K562 (cell line): ENCODE data around the gene DCTN2. TPM values are rescaled to one million over a fixed set of nuclear protein-coding genes. Genes with fewer than 3 reads are reported as not detected.

Source experiments
- E2F3 ChIP-seq: fragments of 250-450 bp; sonication (Bioruptor Pico); IDR thresholded peaks from 2 replicates; pipeline ENCODE4 v1.4.0; 2020; ENCODE audit warnings: mild to moderate bottlenecking
- FOSL1 ChIP-seq: fragments of 200-800 bp; sonication (Bioruptor generic); conservative IDR thresholded peaks from 2 replicates; pipeline ENCODE4 v1.6.1; 2016; ENCODE audit warnings: missing genetic modification characterization, missing compliant biosample characterization
- IRF2 ChIP-seq: sonication (generic); formaldehyde crosslinking; IDR thresholded peaks from 2 replicates; pipeline ENCODE4 v1.8.1; 2022; ENCODE audit warnings: mild to moderate bottlenecking, missing genetic modification reagents
- PRPF4 ChIP-seq: fragments of 200-400 bp; formaldehyde crosslinking; IDR thresholded peaks from one replicate; pipeline ENCODE4 v1.6.1; 2017; ENCODE audit warnings: low read length, low read depth, mild to moderate bottlenecking; ENCODE audit not compliant: insufficient read depth, poor library complexity, severe bottlenecking
- SMARCA5 ChIP-seq: fragments of 450-650 bp; IDR thresholded peaks from 2 replicates; pipeline ENCODE4 v1.6.1; 2016
- TCFL5 ChIP-seq: fragments of 250-450 bp; sonication (Bioruptor Pico); conservative IDR thresholded peaks from 2 replicates; pipeline ENCODE4 v1.6.1; 2021; ENCODE audit warnings: mild to moderate bottlenecking, moderate library complexity, matching md5 sums
- USF1 ChIP-seq: sonication (generic); formaldehyde crosslinking; IDR thresholded peaks from 2 replicates; pipeline ENCODE4 v1.9.0; 2022; ENCODE audit warnings: mild to moderate bottlenecking, missing genetic modification reagents
- ZBED1 ChIP-seq: IDR thresholded peaks from 2 replicates; pipeline ENCODE4 v1.6.1; 2014
- ZBTB8A ChIP-seq: fragments of 450-650 bp; IDR thresholded peaks from 2 replicates; pipeline ENCODE4 v1.6.1; 2018; ENCODE audit warnings: mild to moderate bottlenecking, moderate library complexity; ENCODE audit not compliant: partially characterized antibody
- ZNF23 ChIP-seq: fragments of 250-450 bp; sonication (Bioruptor Pico); IDR thresholded peaks from 2 replicates; pipeline ENCODE4 v1.4.0; 2020; ENCODE audit warnings: mild to moderate bottlenecking
- ZNF316 ChIP-seq: fragments of 450-650 bp; IDR thresholded peaks from 2 replicates; pipeline ENCODE4 v1.6.1; 2016
- ZNF668 ChIP-seq: fragments of 250-450 bp; sonication (Bioruptor Pico); IDR thresholded peaks from 2 replicates; pipeline ENCODE4 v1.8.0; 2022; ENCODE audit warnings: mild to moderate bottlenecking, inconsistent platforms
- polyA plus RNA-seq, 8 experiments: library from polyadenylated mRNA; depleted of rRNA in 4 of 8; stranded (reverse) in 5 of 8; unstranded in 3 of 8; fragments of >200 nt; fragmentation: Nextera tagmentation in 2 of 8; fragmentation: Illumina TruSeq in 1 of 8; extraction: Ambion mirVana in 2 of 8; extraction: Trizol in 1 of 8; gene quantifications; 2 replicates each; pipeline versions ENCODE4 v1.2.1 to v1.2.3, GENCODE V29; 2011 to 2014; ENCODE audit warnings: inconsistent platforms in 1 of 8, missing spikeins in 1 of 8
- total RNA-seq, 7 experiments: library from RNA; depleted of rRNA in 6 of 7; stranded (reverse); fragments of >200 nt in 6 of 7; fragmentation: Illumina TruSeq in 2 of 7; extraction: Trizol in 2 of 7; gene quantifications; 2 replicates each; pipeline versions ENCODE4 v1.2.1 to v1.2.3, GENCODE V29; 2011 to 2021; ENCODE audit warnings: low replicate concordance in 1 of 7
- TF ChIP-seq, protein P1 (sequence below): sonication (generic); formaldehyde crosslinking; IDR thresholded peaks from 2 replicates; pipeline ENCODE4 v1.8.0; 2023; ENCODE audit warnings: missing genetic modification reagents, mild to moderate bottlenecking, borderline replicate concordance
- TF ChIP-seq, protein P2 (sequence below): sonication (generic); formaldehyde crosslinking; IDR thresholded peaks from 2 replicates; pipeline ENCODE4 v1.4.0; 2020; ENCODE audit warnings: mild to moderate bottlenecking, missing genetic modification reagents
- TF ChIP-seq, protein P3 (sequence below), 2 experiments: fragments of 450-650 bp; IDR thresholded peaks; 2 replicates each; pipeline ENCODE4 v1.6.1; 2018; ENCODE audit warnings: mild to moderate bottlenecking in 2 of 2, low read depth in 1 of 2; ENCODE audit not compliant: partially characterized antibody in 2 of 2

DCTN2 gene
- total and polyA plus RNA-seq, 9 of the 15 experiments (the other 6 are each of a cell fraction or from before 2014, with no cell fraction given) = 43.6 to 270 (median 125) TPM

- TF ChIP-seq, protein P1, sequence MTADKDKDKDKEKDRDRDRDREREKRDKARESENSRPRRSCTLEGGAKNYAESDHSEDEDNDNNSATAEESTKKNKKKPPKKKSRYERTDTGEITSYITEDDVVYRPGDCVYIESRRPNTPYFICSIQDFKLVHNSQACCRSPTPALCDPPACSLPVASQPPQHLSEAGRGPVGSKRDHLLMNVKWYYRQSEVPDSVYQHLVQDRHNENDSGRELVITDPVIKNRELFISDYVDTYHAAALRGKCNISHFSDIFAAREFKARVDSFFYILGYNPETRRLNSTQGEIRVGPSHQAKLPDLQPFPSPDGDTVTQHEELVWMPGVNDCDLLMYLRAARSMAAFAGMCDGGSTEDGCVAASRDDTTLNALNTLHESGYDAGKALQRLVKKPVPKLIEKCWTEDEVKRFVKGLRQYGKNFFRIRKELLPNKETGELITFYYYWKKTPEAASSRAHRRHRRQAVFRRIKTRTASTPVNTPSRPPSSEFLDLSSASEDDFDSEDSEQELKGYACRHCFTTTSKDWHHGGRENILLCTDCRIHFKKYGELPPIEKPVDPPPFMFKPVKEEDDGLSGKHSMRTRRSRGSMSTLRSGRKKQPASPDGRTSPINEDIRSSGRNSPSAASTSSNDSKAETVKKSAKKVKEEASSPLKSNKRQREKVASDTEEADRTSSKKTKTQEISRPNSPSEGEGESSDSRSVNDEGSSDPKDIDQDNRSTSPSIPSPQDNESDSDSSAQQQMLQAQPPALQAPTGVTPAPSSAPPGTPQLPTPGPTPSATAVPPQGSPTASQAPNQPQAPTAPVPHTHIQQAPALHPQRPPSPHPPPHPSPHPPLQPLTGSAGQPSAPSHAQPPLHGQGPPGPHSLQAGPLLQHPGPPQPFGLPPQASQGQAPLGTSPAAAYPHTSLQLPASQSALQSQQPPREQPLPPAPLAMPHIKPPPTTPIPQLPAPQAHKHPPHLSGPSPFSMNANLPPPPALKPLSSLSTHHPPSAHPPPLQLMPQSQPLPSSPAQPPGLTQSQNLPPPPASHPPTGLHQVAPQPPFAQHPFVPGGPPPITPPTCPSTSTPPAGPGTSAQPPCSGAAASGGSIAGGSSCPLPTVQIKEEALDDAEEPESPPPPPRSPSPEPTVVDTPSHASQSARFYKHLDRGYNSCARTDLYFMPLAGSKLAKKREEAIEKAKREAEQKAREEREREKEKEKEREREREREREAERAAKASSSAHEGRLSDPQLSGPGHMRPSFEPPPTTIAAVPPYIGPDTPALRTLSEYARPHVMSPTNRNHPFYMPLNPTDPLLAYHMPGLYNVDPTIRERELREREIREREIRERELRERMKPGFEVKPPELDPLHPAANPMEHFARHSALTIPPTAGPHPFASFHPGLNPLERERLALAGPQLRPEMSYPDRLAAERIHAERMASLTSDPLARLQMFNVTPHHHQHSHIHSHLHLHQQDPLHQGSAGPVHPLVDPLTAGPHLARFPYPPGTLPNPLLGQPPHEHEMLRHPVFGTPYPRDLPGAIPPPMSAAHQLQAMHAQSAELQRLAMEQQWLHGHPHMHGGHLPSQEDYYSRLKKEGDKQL (CRISPR knock-in tag) = no peak
- TF ChIP-seq PRPF4 (peak; percentile 76), ZNF668 (CRISPR knock-in tag) (no peak), SMARCA5 (peak; percentile 51; the same call in 1 of the 2 replicates), IRF2 (no peak), ZNF23 (no peak), TCFL5 (CRISPR knock-in tag) (no peak), ZNF316 (no peak), FOSL1 (peak; percentile 56; the same call in 1 of the 2 replicates), ZBED1 (no peak), ZBTB8A (no peak), E2F3 (CRISPR knock-in tag) (no peak), USF1 (CRISPR knock-in tag) (peak; percentile 55; the same call in 1 of the 2 replicates)
- TF ChIP-seq, protein P2, sequence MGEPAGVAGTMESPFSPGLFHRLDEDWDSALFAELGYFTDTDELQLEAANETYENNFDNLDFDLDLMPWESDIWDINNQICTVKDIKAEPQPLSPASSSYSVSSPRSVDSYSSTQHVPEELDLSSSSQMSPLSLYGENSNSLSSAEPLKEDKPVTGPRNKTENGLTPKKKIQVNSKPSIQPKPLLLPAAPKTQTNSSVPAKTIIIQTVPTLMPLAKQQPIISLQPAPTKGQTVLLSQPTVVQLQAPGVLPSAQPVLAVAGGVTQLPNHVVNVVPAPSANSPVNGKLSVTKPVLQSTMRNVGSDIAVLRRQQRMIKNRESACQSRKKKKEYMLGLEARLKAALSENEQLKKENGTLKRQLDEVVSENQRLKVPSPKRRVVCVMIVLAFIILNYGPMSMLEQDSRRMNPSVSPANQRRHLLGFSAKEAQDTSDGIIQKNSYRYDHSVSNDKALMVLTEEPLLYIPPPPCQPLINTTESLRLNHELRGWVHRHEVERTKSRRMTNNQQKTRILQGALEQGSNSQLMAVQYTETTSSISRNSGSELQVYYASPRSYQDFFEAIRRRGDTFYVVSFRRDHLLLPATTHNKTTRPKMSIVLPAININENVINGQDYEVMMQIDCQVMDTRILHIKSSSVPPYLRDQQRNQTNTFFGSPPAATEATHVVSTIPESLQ (CRISPR knock-in tag) = no peak
- TF ChIP-seq, protein P3, sequence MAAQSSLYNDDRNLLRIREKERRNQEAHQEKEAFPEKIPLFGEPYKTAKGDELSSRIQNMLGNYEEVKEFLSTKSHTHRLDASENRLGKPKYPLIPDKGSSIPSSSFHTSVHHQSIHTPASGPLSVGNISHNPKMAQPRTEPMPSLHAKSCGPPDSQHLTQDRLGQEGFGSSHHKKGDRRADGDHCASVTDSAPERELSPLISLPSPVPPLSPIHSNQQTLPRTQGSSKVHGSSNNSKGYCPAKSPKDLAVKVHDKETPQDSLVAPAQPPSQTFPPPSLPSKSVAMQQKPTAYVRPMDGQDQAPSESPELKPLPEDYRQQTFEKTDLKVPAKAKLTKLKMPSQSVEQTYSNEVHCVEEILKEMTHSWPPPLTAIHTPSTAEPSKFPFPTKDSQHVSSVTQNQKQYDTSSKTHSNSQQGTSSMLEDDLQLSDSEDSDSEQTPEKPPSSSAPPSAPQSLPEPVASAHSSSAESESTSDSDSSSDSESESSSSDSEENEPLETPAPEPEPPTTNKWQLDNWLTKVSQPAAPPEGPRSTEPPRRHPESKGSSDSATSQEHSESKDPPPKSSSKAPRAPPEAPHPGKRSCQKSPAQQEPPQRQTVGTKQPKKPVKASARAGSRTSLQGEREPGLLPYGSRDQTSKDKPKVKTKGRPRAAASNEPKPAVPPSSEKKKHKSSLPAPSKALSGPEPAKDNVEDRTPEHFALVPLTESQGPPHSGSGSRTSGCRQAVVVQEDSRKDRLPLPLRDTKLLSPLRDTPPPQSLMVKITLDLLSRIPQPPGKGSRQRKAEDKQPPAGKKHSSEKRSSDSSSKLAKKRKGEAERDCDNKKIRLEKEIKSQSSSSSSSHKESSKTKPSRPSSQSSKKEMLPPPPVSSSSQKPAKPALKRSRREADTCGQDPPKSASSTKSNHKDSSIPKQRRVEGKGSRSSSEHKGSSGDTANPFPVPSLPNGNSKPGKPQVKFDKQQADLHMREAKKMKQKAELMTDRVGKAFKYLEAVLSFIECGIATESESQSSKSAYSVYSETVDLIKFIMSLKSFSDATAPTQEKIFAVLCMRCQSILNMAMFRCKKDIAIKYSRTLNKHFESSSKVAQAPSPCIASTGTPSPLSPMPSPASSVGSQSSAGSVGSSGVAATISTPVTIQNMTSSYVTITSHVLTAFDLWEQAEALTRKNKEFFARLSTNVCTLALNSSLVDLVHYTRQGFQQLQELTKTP (IDR thresholded peaks at IDR 0.05; ENCODE audit: low read depth in 1 of 2, partially characterized antibody in 2 of 2) = peak in 1 of 2 experiments; percentile 97
These were observed 59.2 kb downstream of the DCTN2 start, which contains the start of gene MARS1 (continued) for GRCh38 chr12:57487597-57488401.
